K562 (cell line): ENCODE data around the gene PLXNB2. TPM values are rescaled to one million over a fixed set of nuclear protein-coding genes. Genes with fewer than 3 reads are reported as not detected.

Experiments used
- ATAC-seq: fragments of 200-7000 bp; cut with Tn5 transposase; 3 replicates; pipeline ENCODE4 v1.9.1; 2020; ENCODE audit warnings: moderate library complexity
- BruUV-seq: library from RNA; stranded (reverse); fragments of 400-500 nt; replicated peaks from 2 replicates; lab custom pipeline; 2021; lab: Mats Ljungman, UMichigan
- CTCF ChIA-PET: fragments of 300-600 bp; formaldehyde crosslinking; extraction: SDS; loops from one replicate; lab custom pipeline; 2021; ENCODE audit warnings: low intra/inter-chr PET ratio; lab: Yijun Ruan, JAX
- POLR2A ChIA-PET: fragments of 300-600, 350-650 bp; sonication (Branson Sonifier 250); formaldehyde crosslinking; extraction: SDS; loops from one replicate; lab custom pipeline; 2021; ENCODE audit warnings: antibody characterized with exemption, inconsistent platforms; lab: Yijun Ruan, JAX
- DNase-seq, 4 experiments: peaks; one replicate each; pipeline versions ENCODE4 v3.0.0 to v3.0.0-alpha.2; 2011 to 2018; ENCODE audit warnings: low spot score in 3 of 4, mixed read lengths in 3 of 4; ENCODE audit errors: extremely low read depth in 1 of 4
- FAIRE-seq: peaks from 2 replicates; lab custom pipeline; 2011; peaks lifted over from hg19 to GRCh38; lab: Jason Lieb, UNC
- H2AFZ ChIP-seq: 2 replicates; pipeline ENCODE4 v1.6.0; 2011; ENCODE audit warnings: low read depth, low read length, control low read depth, inconsistent platforms
- H3K27ac ChIP-seq: fragments of 200-600 bp; 3 replicates; pipeline ENCODE4 v1.8.0; 2011; ENCODE audit warnings: low read depth, mild to moderate bottlenecking, control low read depth, inconsistent platforms, low read length, moderate library complexity, mixed read lengths; ENCODE audit errors: extremely low read depth
- H3K27me3 ChIP-seq, 2 experiments: fragments of 300-600 bp in 1 of 2; 2 replicates in 1 of 2; 3 replicates in 1 of 2; pipeline versions ENCODE4 v1.6.0 to v1.8.0; 2011; ENCODE audit warnings: inconsistent platforms in 2 of 2, low read length in 2 of 2, mild to moderate bottlenecking in 1 of 2, mixed read lengths in 1 of 2, moderate library complexity in 1 of 2; ENCODE audit not compliant: control insufficient read depth in 2 of 2, insufficient read depth in 2 of 2
- H3K36me3 ChIP-seq: fragments of 300-600 bp; 3 replicates; pipeline ENCODE4 v1.8.0; 2011; ENCODE audit warnings: mild to moderate bottlenecking, low read length, inconsistent platforms; ENCODE audit not compliant: control insufficient read depth, insufficient read depth
- H3K4me1 ChIP-seq, 2 experiments: fragments of 200-600 bp in 1 of 2; replicated peaks in 1 of 2; 2 replicates in 1 of 2; 3 replicates in 1 of 2; pipeline versions ENCODE4 v1.5.1 to v1.8.0; 2011; ENCODE audit warnings: inconsistent platforms in 2 of 2, low read length in 2 of 2, mild to moderate bottlenecking in 1 of 2, mixed read lengths in 1 of 2, moderate library complexity in 1 of 2; ENCODE audit not compliant: control insufficient read depth in 2 of 2, insufficient read depth in 2 of 2
- H3K4me2 ChIP-seq: 2 replicates; pipeline ENCODE4 v1.6.1; 2011; ENCODE audit warnings: low read length, control low read depth, inconsistent platforms, mixed read lengths; ENCODE audit not compliant: insufficient read depth
- H3K4me3 ChIP-seq: fragments of 200-600 bp; sonication (generic), shearing (Covaris generic); 2 replicates; pipeline ENCODE4 v1.5.1; 2016; ENCODE audit warnings: control low read depth, inconsistent platforms
- H3K79me2 ChIP-seq: fragments of 200-600 bp; 3 replicates; pipeline ENCODE4 v1.8.0; 2011; ENCODE audit warnings: low read length, inconsistent platforms; ENCODE audit not compliant: control insufficient read depth, insufficient read depth
- H3K9ac ChIP-seq, 2 experiments: 2 replicates each; pipeline versions ENCODE4 v1.6.0 to v1.6.1; 2011; ENCODE audit warnings: low read depth in 2 of 2, low read length in 2 of 2, control low read depth in 1 of 2, inconsistent platforms in 1 of 2, mild to moderate bottlenecking in 1 of 2, mixed read lengths in 1 of 2; ENCODE audit not compliant: insufficient read depth in 1 of 2
- H3K9me1 ChIP-seq: one replicate; pipeline ENCODE4 v1.6.0; 2011; ENCODE audit warnings: inconsistent platforms, mild to moderate bottlenecking, low read length, moderate library complexity; ENCODE audit not compliant: control insufficient read depth, insufficient read depth
- H3K9me3 ChIP-seq: replicated peaks from 2 replicates; pipeline ENCODE4 v1.5.1; 2011; ENCODE audit warnings: low read depth, low read length, inconsistent platforms; ENCODE audit not compliant: control insufficient read depth, insufficient read depth
- H4K20me1 ChIP-seq: replicated peaks from 2 replicates; pipeline ENCODE4 v1.6.1; 2011; ENCODE audit warnings: low read length, inconsistent platforms, mixed read lengths; ENCODE audit not compliant: control insufficient read depth, insufficient read depth
- BRD9 ChIP-seq: fragments of 450-650 bp; IDR thresholded peaks from 2 replicates; pipeline ENCODE4 v1.6.1; 2018; ENCODE audit warnings: low read depth; ENCODE audit not compliant: partially characterized antibody
- COPS2 ChIP-seq: fragments of 450-650 bp; conservative IDR thresholded peaks from 2 replicates; pipeline ENCODE4 v1.6.1; 2016; ENCODE audit warnings: mild to moderate bottlenecking, moderate library complexity
- EGR1 ChIP-seq: fragments of 450-650 bp; conservative IDR thresholded peaks from 2 replicates; pipeline ENCODE4 v1.6.1; 2017; ENCODE audit warnings: mild to moderate bottlenecking
- FOXJ2 ChIP-seq: fragments of 200-800 bp; sonication (Bioruptor generic); IDR thresholded peaks from 2 replicates; pipeline ENCODE4 v1.6.1; 2016; ENCODE audit warnings: missing genetic modification characterization, missing compliant biosample characterization
- FOXJ3 ChIP-seq: sonication (generic); formaldehyde crosslinking; IDR thresholded peaks from 2 replicates; pipeline ENCODE4 v1.4.0; 2020; ENCODE audit warnings: mild to moderate bottlenecking, missing genetic modification reagents
- FOXK2 ChIP-seq, 2 experiments: fragments of 450-650 bp; IDR thresholded peaks in 1 of 2; conservative IDR thresholded peaks in 1 of 2; 2 replicates each; pipeline ENCODE4 v1.6.1; 2016; ENCODE audit warnings: low read depth in 2 of 2, mild to moderate bottlenecking in 1 of 2
- HCFC1 ChIP-seq: IDR thresholded peaks from 2 replicates; pipeline ENCODE4 v1.6.1; 2012; ENCODE audit warnings: low read depth, low read length, improper control_type of control experiment
- ILK ChIP-seq: fragments of 450-650 bp; IDR thresholded peaks from 2 replicates; pipeline ENCODE4 v1.6.1; 2016; ENCODE audit warnings: missing genetic modification characterization, low read depth, mild to moderate bottlenecking, missing compliant biosample characterization, moderate library complexity, borderline replicate concordance
- JUN ChIP-seq, 2 experiments: sonication (generic) in 1 of 2; formaldehyde crosslinking in 1 of 2; IDR thresholded peaks; 2 replicates each; pipeline versions ENCODE4 v1.6.1 to v1.8.0; 2012 to 2022; ENCODE audit warnings: borderline replicate concordance in 2 of 2, mild to moderate bottlenecking in 2 of 2, improper control_type of control experiment in 1 of 2, low read depth in 1 of 2, low read length in 1 of 2, missing genetic modification reagents in 1 of 2
- PTTG1 ChIP-seq: fragments of 450-650 bp; IDR thresholded peaks from 2 replicates; pipeline ENCODE4 v1.6.1; 2016; ENCODE audit warnings: low read depth, mild to moderate bottlenecking, missing genetic modification characterization, missing compliant biosample characterization
- RBM14 ChIP-seq: fragments of 200-400 bp; formaldehyde crosslinking; IDR thresholded peaks from 2 replicates; pipeline ENCODE4 v1.6.1; 2018; ENCODE audit warnings: low read depth, mild to moderate bottlenecking, low read length, moderate library complexity, borderline replicate concordance; ENCODE audit not compliant: insufficient read depth
- RBM34 ChIP-seq: fragments of 200-400 bp; formaldehyde crosslinking; IDR thresholded peaks from 2 replicates; pipeline ENCODE4 v1.6.1; 2018; ENCODE audit warnings: low read length, borderline replicate concordance; ENCODE audit not compliant: insufficient read depth
- SREBF1 ChIP-seq: fragments of 150-350 bp; IDR thresholded peaks from 2 replicates; pipeline ENCODE4 v1.6.1; 2014; ENCODE audit warnings: antibody characterized with exemption, low read depth, low read length, borderline replicate concordance
- SRSF9 ChIP-seq: fragments of 200-400 bp; formaldehyde crosslinking; IDR thresholded peaks from 2 replicates; pipeline ENCODE4 v1.6.1; 2017; ENCODE audit warnings: low read depth, low read length, borderline replicate concordance
- XRCC4 ChIP-seq: IDR thresholded peaks from one replicate; pipeline ENCODE4 v1.6.1; 2011; ENCODE audit not compliant: insufficient read depth, insufficient read length; ENCODE audit errors: extremely low read depth
- ZC3H4 ChIP-seq: sonication (generic); formaldehyde crosslinking; IDR thresholded peaks from 2 replicates; pipeline ENCODE4 v1.9.0; 2021; ENCODE audit warnings: missing genetic modification reagents, borderline replicate concordance
- ZNF239 ChIP-seq: fragments of 250-450 bp; sonication (Bioruptor Pico); IDR thresholded peaks from 2 replicates; pipeline ENCODE4 v1.4.0; 2020; ENCODE audit warnings: mild to moderate bottlenecking
- WGBS: fragments of 100-300 bp; shearing (Covaris generic); methylation state at CpG from one replicate; pipeline ENCODE4 v1.1.6; 2016; ENCODE audit warnings: low coverage, mixed read lengths; ENCODE audit not compliant: insufficient coverage; ENCODE audit errors: missing lambda C conversion rate; 5-methylcytosine and 5-hydroxymethylcytosine counted together
- in situ Hi-C: fragments of 300-500 bp; cut with MboI; formaldehyde crosslinking; loops from 4 replicates; pipeline ENCODE4 v1.15.0; 2018; ENCODE audit warnings: inconsistent platforms, mixed read lengths
- intact Hi-C: fragments of 100-400 bp; cut with micrococcal nuclease; formaldehyde crosslinking; loops from 2 replicates; pipeline ENCODE4 v1.14.2; 2022
- polyA plus RNA-seq, 8 experiments: library from polyadenylated mRNA; depleted of rRNA in 4 of 8; stranded (reverse) in 5 of 8; unstranded in 3 of 8; fragments of >200 nt; fragmentation: Nextera tagmentation in 2 of 8; fragmentation: Illumina TruSeq in 1 of 8; extraction: Ambion mirVana in 2 of 8; extraction: Trizol in 1 of 8; gene quantifications; 2 replicates each; pipeline versions ENCODE4 v1.2.1 to v1.2.3, GENCODE V29; 2011 to 2014; ENCODE audit warnings: inconsistent platforms in 1 of 8, missing spikeins in 1 of 8
- total RNA-seq, 7 experiments: library from RNA; depleted of rRNA in 6 of 7; stranded (reverse); fragments of >200 nt in 6 of 7; fragmentation: Illumina TruSeq in 2 of 7; extraction: Trizol in 2 of 7; gene quantifications; 2 replicates each; pipeline versions ENCODE4 v1.2.1 to v1.2.3, GENCODE V29; 2011 to 2021; ENCODE audit warnings: low replicate concordance in 1 of 7
- TF ChIP-seq, protein P1 (sequence below): sonication (generic); formaldehyde crosslinking; IDR thresholded peaks from 2 replicates; pipeline ENCODE4 v1.5.0; 2020; ENCODE audit warnings: missing genetic modification reagents
- TF ChIP-seq, protein P2 (sequence below): sonication (generic); formaldehyde crosslinking; IDR thresholded peaks from 2 replicates; pipeline ENCODE4 v1.8.1; 2023; ENCODE audit warnings: mild to moderate bottlenecking, missing genetic modification reagents

Gene PLXNB2
- total and polyA plus RNA-seq, 9 of the 15 experiments (the other 6 are each of a cell fraction or from before 2014, with no cell fraction given) = 0.15 to 45.1 (median 13.6) TPM

DNA sequence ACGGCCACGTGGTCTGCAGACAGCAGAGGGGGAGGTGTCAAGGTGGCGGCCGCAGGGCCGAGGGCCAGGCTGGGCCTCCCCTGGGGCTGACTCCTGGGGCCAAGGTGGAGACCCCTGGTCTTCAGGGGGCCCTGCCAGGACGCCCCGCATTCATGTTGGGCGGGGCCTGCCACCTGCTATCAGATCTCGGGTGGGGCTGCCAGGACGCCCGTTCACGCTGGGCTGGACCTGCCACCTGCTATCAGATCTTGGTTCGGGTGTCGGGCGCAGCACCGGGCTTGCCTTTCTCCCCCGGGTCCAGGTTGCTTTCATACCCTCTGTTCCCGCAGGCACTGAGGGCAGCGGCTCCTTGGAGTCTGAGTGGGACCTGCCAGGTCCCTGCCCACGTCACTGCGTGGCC is 21.2 kb downstream of the PLXNB2 start:
- no peak overlapping the region; a peak in 1 of 4 replicates for H3K9ac ChIP-seq
- no TSS peak for BruUV-seq
- CTCF ChIA-PET = no interaction called here
- H3K36me3 ChIP-seq = peaks cover 38% of the 10 kb centered on the region; the same call in 1 of the 3 replicates
- no peaks in the 10 kb centered on the region for H3K79me2 ChIP-seq
- H3K4me1 ChIP-seq = peaks cover 0 to 23% of the 10 kb centered on the region in 2 experiments; a peak in 1 of 5 replicates
- no peaks in the 10 kb centered on the region for H4K20me1 ChIP-seq
- no peak overlapping the region for H3K4me2 ChIP-seq
- POLR2A ChIA-PET = no interaction called here
- H3K4me3 ChIP-seq = no peak overlapping the region
- no peak overlapping the region for H2AFZ ChIP-seq
- no peak for FAIRE-seq
- 85% methylated on average over 7 of the region's 21 CpGs for whole genome bisulfite sequencing
- H3K9me3 ChIP-seq = no peaks in the 10 kb centered on the region
- H3K27ac ChIP-seq = no peak overlapping the region
- H3K27me3 ChIP-seq = no peaks in the 10 kb centered on the region
- no peak for ATAC-seq
- DNase-seq = no peak
- intact Hi-C loops = no loop called here
- TF ChIP-seq FOXJ3 (CRISPR knock-in tag) (no peak), FOXJ2 (tag) (no peak), ZC3H4 (CRISPR knock-in tag) (no peak), BRD9 (no peak), RBM34 (no peak), EGR1 (no peak), COPS2 (no peak), HCFC1 (no peak), SRSF9 (no peak), PTTG1 (tag) (no peak), JUN (IDR thresholded peaks at IDR 0.05; ENCODE audit: borderline replicate concordance, low read depth, low read length) (no peak), JUN (CRISPR knock-in tag; IDR thresholded peaks at IDR 0.05; ENCODE audit: borderline replicate concordance) (no peak), ILK (tag) (no peak), RBM14 (no peak), XRCC4 (no peak), FOXK2 (conservative IDR thresholded peaks at IDR 0.05 in 1 of 2, IDR thresholded peaks at IDR 0.05 in 1 of 2; ENCODE audit: low read depth in 2 of 2) (no peak), SREBF1 (no peak), ZNF239 (CRISPR knock-in tag) (no peak)
- TF ChIP-seq, protein P1, sequence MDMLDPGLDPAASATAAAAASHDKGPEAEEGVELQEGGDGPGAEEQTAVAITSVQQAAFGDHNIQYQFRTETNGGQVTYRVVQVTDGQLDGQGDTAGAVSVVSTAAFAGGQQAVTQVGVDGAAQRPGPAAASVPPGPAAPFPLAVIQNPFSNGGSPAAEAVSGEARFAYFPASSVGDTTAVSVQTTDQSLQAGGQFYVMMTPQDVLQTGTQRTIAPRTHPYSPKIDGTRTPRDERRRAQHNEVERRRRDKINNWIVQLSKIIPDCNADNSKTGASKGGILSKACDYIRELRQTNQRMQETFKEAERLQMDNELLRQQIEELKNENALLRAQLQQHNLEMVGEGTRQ (CRISPR knock-in tag) = no peak
- TF ChIP-seq, protein P2, sequence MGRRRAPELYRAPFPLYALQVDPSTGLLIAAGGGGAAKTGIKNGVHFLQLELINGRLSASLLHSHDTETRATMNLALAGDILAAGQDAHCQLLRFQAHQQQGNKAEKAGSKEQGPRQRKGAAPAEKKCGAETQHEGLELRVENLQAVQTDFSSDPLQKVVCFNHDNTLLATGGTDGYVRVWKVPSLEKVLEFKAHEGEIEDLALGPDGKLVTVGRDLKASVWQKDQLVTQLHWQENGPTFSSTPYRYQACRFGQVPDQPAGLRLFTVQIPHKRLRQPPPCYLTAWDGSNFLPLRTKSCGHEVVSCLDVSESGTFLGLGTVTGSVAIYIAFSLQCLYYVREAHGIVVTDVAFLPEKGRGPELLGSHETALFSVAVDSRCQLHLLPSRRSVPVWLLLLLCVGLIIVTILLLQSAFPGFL = no peak
- TF ChIP-seq, all 486 proteins: peak for 0
- in situ Hi-C loops = no loop called here
- no peaks in the 10 kb centered on the region for H3K9me1 ChIP-seq
